Glomerular visceral epithelial cell (primary cell): ENCODE results near the gene CASZ1.

Source experiments
- DNase-seq: peaks from one replicate; pipeline ENCODE4 v3.0.0-alpha.2; 2016; ENCODE audit errors: extremely low spot score

The CASZ1 gene

DNA sequence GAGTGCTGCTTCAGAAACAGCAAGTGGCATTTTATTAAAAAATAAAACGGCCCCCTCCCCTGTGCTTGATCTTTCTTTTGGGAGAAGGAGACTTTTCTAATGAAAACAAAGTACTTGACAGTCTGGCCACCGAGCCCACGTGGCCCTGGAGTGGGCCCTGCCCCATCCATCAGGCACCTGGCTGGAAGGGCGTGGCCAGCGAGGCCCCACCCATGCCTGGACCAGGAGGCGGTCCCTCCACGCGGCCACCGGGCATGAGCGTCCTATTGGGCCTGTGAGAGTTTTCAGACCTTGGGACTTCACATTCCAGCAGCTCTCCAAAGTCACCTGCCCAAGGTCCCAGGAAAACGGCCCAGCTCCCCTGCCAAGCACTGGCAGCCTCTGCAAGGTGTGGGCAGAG is 144.7 kb downstream of the CASZ1 start:
- DNase-seq, result no peak

DNA sequence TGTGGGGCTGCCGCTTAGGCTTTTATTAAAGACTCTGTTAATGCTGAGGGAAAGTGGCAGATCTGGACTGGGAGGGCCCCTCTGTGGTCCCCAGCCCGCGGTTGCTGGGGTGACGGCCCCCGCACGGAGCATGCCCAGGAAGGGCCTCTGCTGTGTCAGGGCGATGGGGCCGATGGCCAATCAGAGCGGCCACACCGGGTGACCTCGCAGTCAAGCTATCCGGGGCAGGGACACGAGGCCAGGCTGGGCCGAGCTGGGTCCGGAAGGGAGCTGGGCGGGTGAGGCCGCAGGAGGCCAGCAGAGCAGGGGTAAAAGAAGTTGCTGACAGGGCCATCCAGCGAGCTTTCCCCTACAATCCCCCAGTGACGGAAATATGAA is 145.1 kb downstream of the CASZ1 start:
- no peak for DNase-seq

DNA sequence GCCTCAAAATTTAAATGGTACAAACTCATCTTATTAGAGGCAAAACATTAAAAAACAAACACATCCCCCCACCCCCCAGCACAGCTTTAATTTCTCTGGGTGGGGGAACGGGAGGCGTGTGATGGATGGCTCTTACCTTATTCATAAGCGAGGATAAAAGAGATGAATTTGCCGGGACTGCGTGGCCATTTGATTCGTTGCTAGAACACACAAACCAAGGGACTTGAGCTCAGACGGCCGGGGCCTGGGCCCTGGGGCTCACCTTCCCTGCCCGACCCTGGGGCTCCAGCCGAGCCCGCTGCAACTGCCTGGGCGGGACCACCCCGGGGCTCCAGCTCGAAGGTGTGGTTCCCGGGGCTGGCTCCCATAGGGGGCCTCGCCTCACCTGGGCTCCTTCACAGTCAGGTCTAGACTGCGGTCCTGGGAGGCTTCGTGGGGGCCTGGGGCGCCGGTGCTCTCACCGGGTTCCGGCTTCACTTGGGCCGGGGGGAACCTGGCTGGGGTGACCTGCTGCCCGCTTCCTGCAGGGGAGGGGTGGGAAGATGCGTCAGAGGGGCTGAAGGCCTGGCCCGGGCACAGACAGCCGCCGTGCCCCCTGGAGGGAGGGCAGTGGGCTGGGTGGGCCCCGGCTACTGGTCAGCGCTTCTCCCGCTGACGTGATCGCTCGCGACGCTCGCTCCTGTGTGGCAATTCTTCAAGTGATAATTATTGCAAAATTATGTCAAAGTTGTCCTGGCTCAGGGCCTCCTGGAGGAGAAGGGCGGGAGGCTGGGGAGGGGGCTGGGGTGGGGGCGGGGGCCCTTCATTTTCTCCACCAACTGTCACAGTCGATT is 145.7 kb downstream of the CASZ1 start:
- DNase-seq, result no peak

- no peak for DNase-seq
Measured at GRCh38 chr1:10649517-10650201, 146.8 kb downstream of the CASZ1 start.

DNA sequence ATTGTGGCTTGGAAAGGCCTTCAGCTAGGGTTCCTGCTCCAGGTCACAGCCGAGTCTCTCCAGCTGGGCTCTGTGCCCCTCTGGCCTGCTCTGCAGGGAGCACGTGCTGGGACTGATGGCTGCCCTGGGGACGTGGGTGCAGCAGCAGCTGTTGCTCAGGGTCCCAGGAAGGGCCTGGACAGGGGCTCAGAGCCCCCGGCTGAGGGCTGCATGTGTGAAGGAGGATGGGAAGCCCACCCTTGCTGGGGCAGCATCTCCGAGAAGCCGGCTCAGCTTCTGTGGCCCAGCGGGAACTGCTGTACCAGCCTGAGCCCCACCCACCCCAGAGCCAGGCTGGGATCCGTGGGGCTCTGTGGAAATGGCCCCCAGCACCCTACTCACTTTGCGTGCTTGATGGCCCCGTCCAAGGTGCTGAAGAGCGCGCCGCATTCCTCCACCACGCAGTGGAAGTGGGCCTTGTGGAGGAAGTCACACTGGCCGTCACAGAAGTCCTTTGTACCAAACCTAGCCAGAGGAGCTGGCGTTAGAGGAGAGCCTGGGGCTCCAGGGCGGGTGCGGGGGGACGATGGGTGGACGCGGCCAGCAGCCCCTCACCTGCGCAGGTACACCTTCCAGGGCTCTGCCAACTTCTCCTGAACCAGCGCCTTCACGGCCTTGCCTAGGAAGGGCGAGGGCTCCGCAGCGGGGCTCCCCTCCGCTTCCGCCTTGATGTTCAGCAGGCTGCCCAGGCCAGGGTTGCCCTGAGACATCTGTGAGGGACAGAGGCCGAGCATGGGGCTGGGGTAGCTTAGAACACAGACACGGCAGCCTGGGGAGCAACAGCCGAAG is 147.5 kb downstream of the CASZ1 start:
- DNase-seq, result no peak

- no peak for DNase-seq
Measured at GRCh38 chr1:10647414-10648170, 148.9 kb downstream of the CASZ1 start.

DNA sequence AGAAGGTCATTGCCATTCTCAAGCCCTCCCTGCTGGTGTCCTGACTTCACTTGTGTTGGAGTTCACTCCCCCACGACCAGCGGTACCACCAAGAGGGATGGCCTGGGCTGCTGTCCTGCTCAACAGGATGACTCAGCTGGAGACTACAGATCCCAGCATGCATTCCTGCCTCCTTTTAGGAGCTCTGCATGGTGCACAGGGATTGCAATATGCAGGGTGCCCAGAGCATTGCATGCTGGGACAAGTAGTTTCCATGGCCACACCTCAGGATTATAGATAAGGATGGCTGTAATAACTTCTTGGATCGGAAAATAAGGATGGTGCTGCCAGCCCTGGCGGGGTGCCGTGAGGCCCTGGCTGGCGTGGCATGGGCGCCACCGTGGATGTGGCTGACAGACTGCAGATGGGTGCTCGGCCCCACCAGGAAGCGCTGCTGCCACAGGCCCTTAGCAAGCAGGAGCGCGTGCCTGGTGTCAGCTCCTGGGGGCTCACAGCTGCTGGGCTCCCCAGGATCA is 150.0 kb downstream of the CASZ1 start:
- peak; percentile 26 for DNase-seq

GRCh38 chr1:10644307-10645128 is 151.9 kb downstream of the CASZ1 start:
- no peak for DNase-seq

DNA sequence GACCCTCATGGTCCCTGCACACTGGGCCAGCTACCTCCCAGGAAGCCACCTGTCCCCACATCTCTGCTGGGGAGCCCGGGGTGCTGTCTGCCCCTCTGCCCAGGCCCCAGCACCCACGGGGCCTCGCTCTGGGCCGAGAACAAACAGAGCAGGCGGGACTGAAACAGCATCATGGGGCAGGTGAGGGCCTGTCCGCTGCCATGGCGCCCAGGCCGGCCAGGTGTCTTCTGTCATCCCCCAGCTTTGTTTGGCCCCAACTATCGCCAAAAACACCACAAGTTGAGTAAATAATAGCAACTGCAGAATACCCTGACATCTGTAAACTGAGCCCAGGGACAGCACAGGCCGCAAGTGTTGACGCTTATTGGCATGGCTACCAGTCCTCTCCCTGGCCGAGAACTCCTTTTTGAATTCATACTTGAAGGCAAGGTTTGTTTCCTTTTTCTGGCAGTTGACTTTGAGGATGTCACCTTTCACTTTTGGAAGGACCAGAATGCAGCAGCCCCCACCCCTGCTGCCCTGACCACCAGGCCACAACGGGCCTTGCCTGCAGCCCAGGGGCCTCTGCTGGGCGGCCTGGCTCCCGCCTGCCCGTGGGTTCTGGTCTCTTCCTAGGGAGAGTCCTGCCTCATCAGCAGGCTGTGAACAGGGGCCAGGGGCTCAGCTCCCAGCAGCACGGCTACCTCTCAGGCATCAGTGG is 152.7 kb downstream of the CASZ1 start:
- DNase-seq, result no peak

DNA sequence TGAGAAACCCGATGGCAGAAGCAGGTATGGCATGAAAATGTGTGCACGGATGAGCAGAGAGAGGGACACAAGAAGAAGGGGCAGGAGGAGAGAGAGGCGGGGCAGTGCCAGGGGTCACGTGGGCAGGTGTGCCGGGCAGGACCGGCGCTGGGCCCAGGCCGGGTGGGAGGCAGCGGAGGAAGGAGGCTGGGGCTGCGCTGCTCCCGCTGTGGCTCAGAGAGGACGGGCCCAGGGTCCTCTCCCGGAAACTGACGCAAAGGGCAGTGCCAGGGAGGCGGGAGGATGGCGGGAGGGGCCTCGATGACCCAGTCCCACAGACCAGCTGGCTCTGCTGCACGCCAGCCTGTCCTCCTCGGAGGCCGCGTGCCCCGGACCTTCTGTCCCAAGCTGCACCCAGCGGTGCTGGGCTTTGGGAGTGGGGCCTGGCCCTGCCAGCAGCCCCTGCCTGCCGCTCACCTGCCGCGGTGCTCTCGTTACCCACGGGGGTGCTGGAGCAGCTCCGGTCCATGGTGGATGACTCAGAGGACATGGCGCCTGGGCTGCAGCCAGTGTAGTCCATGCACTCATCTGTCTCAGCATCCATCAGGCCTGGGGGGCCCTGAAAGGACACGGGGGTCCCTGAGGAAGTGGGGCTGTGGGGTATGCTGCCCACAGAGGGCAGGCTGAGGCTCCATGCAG is 153.9 kb downstream of the CASZ1 start:
- DNase-seq, result no peak

- no peak for DNase-seq
Measured at GRCh38 chr1:10641976-10642375, 154.5 kb downstream of the CASZ1 start.

- no peak for DNase-seq
Measured at GRCh38 chr1:10640843-10641553, 155.4 kb downstream of the CASZ1 start.

- DNase-seq, result no peak
Measured at GRCh38 chr1:10639775-10640578, 156.5 kb downstream of the CASZ1 start.

DNA sequence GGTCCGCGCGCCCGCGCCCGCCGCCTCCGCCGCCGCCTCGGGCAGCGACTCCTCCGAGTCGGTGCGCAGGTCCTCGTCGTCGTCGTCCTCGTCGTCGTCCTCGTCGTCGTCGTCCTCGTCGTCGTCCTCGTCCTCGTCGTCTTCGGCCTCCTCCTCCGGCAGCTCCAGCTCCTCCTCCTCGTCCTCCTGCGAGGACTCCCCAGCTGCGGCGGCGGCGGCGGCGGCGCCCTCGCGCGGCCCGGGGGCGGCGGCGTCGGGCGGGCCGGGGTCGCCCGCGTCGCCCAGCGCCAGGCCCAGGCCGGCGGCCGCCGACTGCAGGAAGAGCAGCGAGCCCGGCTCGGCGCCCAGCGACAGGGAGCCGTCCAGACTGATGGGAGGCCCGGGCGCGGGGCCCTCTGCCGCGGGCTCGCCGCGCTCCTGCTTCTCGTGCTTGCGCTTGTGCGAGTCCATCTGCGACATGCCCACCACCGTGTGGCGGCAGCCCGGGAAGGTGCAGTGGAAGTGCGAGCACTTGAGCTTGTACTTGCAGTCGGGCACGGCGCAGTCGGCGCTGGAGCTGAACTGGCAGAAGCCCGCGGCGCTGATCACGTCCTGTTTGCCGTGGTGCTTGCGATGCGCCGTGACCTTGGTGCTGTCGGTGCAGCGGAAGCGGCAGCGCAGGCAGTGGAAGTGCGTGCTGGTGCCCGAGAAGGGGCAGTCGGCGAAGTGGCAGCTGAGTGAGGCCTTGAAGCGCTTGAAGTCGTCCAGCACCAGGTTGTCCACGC is 157.3 kb downstream of the CASZ1 start:
- DNase-seq, result no peak

DNA sequence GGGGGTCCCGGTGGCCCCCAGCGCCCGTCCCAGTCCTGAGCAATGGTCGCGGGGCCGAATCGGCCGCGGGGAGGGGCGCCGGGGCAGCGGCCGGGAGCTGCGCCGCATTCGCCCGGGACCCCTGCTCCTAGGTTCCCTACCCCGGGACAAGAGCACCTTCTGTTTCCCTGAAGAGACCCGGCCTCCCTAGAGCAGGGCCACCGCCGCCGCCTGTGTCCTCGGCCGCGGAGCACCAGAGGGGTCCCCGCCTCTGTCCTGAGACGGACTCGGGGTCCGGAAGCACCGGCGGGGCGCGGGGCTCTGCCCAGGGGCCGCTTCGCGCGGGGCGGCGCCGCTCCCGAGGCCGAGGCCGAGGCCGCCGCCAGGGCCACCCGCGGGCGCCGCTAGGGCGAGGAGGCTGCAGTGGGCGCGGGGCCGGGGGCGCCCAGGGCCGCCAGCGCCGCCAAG is 157.9 kb downstream of the CASZ1 start:
- DNase-seq, result no peak

DNA sequence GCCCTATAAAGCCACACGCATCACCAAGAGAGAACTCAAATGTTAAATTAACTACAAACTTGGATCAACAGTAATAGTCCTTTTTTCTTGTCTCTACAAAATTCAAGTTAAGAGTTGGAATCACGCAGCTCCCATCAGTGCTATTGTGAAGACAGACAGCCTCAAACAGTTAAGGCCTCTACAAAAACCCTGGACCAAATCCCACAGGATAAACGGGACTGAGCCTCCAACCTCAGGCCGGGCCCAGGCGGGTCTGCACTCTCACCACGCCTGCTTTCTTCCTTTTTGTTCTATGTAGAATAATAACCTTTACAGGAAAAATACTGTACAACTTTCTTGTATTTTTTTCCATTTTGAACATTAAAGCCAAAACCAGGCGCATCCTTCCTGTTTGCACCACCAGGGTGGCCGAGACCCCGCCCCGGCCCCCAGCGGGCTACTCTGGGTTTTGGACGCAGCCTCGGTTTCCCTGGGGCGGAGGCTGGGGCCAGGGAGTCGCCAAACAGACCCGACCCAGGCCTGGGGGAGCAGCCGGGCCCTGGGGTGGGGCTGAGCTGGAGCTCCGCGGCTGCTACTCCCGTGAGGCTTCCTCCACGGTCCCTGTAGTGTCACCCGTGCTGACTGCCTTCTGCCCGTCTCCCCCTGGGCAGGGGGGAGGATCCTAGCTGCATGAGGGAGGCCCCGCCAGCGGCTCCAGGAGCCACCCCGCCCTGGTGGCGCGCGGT is 158.4 kb downstream of the CASZ1 start:
- no peak for DNase-seq
